VCaP (cell line): ENCODE data around the gene CALHM2.

Source experiments
- H3K27ac ChIP-seq: fragments of 450-650 bp; 2 replicates; pipeline ENCODE4 v1.5.1; 2017
- CTCF ChIP-seq: fragments of 450-650 bp; conservative IDR thresholded peaks from 2 replicates; pipeline ENCODE4 v1.5.1; 2017; ENCODE audit warnings: mild to moderate bottlenecking, moderate library complexity

CALHM2 gene

DNA sequence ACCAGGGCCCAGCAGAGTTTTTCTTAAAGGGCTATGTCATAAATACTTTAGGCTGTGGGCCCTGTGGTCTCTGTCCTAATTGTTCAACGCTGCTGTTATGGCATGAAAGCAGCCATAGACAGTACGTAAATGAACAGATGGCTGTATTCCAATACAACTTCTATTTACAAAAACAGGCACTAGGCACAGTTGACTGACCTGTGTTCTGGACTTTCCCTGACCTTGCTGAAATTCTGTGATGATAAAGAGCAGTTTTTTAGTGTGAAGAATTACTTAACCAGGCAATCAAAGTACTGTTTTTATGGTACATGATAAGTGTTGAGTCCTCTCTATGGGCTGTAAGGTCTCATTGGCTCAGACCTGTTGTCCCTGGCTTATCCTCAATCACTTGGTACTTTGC is 38.6 kb downstream of the CALHM2 start:
- no peak for TF ChIP-seq CTCF
- no peak overlapping the region for H3K27ac ChIP-seq

DNA sequence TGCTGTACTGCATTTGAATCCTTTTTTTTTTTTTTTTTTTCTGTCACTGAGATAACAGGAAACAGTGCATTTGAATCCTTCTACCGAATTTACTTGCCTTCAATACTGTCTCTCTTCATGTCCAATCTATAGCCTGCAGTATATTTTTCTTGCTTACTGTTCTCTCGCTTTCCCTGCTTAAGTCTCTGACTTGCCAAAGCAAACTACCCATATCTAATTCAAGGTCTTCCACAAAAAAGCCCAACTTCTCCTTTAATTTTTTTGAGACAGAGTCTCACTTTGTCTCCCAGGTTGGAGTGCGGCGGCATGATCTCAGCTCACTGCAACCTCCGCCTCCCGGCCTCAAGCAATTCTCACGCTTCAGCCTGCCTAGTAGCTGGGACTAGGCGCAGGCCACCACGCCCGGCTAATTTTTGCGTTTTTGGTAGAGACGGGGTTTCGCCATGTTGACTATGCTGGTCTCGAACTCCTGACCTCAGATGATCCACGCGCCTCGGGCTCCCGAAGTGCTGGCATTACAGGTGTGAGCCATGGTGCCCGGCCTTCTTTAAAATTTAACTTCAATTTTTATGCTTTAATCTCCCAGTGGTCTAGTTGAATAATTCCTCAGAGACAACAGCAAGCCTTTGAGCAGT is 54.9 kb downstream of the CALHM2 start:
- peak overlapping the region; percentile 83 for H3K27ac ChIP-seq
- TF ChIP-seq CTCF = no peak

GRCh38 chr10:103396789-103397087 is 55.4 kb downstream of the CALHM2 start:
- peak overlapping the region; percentile 83 for H3K27ac ChIP-seq
- no peak for TF ChIP-seq CTCF
